Inflammatory macrophage treated with lipopolysaccharide for 4 hours (primary cell): ENCODE results near the gene HSD3B7.
"Not testable (repeated sequence)": the region's sequence is repeated elsewhere in the genome, so short reads cannot be mapped to it uniquely, and the experiment has no call there.

ENCODE experiments used
- DNase-seq: peaks from one replicate; pipeline ENCODE4 v3.0.0-alpha.2; 2020

Gene HSD3B7

DNA sequence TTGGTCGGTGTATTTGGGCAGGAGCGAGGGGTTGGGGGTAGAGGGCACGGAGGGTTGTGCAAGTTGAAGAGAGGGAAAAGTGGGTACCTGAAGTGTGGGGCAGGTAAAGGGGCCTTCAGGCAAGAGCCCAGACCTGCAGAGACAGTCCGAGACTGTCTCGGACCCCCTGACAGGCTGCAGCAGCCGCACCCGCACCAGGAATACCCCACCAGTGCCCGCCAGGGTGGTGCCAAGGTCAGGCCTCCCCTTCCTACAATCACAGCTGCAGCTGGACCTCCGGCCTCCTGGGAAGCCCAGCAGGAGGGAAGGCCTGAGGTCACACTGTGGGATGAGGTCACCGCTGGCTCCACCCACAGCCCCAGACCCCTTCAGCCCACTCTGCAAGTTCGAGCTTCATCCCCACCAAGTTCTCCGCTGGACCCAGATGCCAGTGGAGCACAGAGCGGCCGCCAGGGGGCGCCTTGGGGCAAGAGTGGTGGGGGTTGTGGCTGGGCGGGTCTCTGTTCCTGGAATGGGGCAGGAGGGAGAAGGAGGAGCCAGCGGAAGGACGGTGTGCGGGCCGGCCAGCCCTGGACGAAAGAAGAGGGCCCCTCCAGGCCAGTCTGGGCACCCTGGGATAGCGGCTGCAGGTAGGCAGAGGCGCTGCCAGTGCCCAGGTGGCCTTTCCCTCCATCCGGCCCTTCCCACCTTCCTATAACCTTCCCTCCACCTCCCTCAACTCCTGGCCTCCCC lies at the start of gene HSD3B7:
Gene HSD3B7, plus strand, starts transcription at position 539 of the 732 bp plus-strand sequence. CDS start 452 bp downstream, outside the sequence.
- DNase-seq, result peak; percentile 82

- DNase-seq, result no peak
Measured at GRCh38 chr16:30937692-30938091, 47.3 kb upstream of the HSD3B7 start.

GRCh38 chr16:30939571-30939970 lies 45.4 kb upstream of the HSD3B7 start:
- DNase-seq, result not testable (repeated sequence)

GRCh38 chr16:30941600-30942425 lies 43.2 kb upstream of the HSD3B7 start:
- peak; percentile 74 for DNase-seq

- no peak for DNase-seq
Measured at GRCh38 chr16:30942426-30942806, 42.6 kb upstream of the HSD3B7 start.

DNA sequence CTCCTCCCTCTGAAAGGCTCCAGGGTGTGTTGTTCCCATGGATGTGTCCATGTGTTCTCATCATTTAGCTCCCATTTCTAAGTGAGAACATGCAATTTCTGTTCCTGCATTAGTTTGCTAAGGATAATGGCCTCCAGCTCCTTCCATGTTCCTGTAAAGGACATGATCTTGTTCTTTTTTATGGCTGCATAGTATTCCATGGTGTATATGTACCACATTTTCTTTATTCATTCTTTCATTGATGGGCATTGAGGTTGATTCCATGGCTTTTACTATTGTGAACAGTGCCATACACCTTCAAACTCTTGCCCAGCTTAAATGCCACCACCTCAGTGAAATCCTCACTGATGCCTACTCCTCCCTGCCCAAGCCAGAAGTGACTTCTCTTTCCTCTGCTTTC lies 40.7 kb upstream of the HSD3B7 start:
- DNase-seq, result no peak

DNA sequence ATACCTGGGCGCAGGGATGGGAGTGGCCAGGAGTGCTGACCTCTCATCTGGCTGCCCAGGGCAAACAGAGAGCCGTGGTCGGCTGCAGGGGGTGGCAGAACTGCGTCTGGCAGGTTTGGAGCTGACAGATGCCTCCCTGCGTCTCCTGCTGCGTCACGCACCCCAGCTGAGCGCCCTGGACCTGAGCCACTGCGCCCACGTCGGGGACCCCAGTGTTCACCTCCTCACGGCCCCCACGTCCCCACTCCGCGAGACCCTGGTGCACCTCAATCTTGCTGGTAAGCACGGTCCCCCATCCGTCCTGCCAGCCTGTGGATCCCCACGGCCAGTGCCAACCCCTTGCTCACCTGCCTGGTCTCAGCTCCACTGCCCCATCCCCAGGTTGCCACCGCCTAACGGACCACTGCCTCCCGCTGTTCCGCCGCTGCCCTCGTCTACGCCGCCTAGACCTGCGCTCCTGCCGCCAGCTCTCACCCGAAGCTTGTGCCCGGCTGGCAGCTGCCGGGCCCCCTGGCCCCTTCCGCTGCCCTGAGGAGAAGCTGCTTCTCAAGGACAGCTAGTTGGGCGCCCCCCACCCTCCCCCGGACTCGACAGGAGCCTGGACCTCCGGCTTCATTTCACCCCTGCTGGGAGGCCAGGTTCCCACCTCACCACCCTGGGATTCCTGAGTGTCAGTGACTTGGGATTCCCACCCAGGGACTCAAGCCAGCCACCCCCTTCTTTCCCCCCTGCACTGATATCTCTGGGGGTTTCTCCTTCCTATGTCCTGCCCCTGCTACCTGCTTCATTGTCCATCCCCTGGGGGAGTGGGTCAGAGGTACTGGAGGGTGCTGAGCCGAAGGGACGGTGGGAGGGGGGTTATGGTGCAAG lies 38.1 kb upstream of the HSD3B7 start:
- DNase-seq, result no peak

DNA sequence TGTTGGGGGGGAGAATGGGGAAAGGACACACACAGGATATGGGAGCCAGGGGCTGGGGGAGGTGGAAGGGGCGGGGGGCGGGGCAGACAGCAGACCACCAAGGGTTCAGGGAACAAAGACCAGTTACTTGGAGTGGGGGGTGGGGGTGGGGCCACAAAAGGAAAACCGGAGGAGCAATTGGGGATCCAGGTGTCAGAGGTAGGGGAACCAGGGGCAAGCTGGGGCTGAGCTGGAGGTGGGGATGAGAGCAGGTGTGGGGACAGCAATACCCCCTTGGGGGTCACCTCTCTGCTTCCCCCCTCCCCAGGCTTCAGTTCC lies 37.5 kb upstream of the HSD3B7 start:
- no peak for DNase-seq

GRCh38 chr16:30947859-30948666 lies 36.9 kb upstream of the HSD3B7 start:
- DNase-seq, result peak; percentile 63

DNA sequence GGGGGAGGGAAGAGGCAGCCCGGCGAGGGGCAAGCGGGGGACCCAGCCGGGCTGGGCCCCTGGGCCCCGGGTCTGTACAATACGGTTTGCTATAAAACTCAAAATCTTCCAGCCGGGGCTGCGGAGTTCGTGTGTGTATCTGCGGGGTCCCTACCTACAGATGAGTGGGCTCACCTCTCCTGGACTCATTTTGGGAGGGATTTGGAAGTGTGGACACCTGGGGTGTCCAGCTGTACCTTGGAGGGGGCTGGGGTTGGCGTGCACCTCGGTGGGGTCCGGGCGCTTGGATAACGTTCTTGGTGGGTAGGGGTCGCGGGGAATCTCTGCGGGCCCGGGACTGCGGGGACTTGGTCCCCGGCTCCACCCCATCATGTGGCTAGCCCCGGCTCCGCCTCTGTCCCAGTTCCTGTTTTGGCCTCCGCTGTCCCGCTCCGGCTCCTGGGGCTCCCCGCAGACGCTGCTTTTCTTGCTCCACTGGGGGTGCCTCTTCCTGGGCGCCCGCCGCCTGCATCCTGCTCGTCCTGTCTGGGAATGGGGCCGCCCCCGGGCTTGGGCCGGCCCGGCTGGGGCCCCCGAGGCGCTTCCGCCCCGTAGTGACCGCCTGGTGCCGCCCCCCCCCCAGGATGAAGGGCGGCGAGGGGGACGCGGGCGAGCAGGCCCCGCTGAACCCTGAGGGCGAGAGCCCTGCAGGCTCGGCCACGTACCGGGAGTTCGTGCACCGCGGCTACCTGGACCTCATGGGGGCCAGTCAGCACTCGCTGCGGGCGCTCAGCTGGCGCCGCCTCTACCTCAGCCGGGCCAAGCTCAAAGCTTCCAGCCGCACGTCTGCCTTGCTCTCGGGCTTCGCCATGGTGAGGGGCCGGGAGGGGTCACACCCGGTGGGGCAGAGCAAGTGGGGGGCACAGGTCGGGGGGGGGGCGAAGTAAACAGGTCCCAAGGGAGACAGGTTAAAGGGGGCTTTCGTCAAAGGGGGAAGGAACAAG lies 36.0 kb upstream of the HSD3B7 start, which contains the start of gene ORAI3:
Gene ORAI3, plus strand, starts transcription at position 402 of the 983 bp plus-strand sequence. Its CDS starts 222 bp downstream, at position 624.
- peak; percentile 83 for DNase-seq

DNA sequence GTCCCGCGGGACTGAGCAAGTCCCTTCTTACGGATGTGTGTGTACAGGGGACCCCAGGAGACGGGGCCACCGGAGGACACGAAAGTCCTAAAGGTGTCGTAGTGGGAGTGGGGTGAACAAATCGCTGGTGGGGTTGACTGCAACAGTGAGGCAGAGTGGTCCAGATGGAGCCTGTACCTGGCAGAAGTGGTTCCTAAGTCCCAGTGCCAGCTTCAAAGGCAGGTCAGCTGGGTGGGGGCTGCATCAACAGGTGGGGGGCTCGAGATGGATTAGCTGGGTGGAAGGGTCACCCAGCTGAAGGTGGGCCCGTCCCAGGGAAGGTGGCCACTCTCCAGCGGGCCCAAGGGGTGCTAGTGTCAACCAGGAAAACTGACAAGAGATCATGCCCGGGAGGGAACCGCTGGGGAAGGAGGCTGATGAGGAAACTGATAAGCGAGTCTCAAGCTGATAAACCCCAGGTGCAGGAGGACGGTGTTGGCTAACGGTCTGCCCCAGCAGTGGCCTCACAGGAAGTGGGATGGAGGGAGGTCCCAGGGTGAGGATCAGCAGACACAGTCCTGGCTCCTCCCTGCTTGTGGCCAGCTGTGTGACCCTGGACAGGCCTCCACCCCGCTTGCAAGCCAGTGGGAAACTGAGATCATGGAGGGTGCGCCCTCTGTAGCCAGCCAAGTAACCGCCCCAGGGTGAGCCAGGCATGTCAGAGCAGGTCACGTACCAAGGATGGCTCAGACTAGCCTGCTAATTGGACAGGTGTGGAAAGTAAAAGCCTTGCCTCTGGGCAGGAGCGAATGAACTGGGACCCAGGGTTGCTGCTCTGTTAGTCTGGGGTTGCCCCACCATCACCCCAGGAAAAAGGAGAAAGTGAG lies 35.1 kb upstream of the HSD3B7 start:
- DNase-seq, result peak; percentile 90

- no peak for DNase-seq
Measured at GRCh38 chr16:30950516-30951065, 34.4 kb upstream of the HSD3B7 start.

GRCh38 chr16:30951193-30951592 lies 33.8 kb upstream of the HSD3B7 start:
- DNase-seq, result no peak

- DNase-seq, result no peak
Measured at GRCh38 chr16:30951750-30952149, 33.3 kb upstream of the HSD3B7 start.

DNA sequence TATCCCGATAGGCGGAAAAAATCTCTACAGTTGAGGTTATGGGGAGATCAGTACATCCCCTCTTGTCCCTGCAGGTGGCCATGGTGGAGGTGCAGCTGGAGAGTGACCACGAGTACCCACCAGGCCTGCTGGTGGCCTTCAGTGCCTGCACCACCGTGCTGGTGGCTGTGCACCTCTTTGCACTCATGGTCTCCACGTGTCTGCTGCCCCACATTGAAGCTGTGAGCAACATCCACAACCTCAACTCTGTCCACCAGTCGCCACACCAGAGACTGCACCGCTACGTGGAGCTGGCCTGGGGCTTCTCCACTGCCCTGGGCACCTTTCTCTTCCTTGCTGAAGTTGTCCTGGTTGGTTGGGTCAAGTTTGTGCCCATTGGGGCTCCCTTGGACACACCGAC lies 31.9 kb upstream of the HSD3B7 start:
- no peak for DNase-seq

GRCh38 chr16:30953511-30954124 lies 31.4 kb upstream of the HSD3B7 start:
- peak; percentile 73 for DNase-seq

DNA sequence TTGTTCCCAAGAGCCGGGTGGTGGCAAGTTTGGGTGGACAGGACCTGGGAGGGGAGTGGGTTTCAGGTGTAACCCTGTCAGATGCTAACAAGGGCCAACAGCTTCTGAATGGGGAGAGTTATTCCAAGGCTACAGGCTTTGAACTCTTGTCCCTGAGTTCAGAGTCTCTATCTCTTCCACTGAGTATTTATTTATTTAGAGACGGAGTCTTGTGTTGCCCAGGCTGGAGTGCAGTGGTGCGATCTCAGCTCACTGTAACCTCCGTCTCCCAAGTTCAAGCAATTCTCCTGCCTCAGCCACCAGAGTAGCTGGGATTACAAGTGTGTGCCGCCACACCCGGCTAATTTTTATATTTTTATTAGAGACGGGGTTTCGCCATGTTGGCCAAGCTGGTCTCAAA lies 30.0 kb upstream of the HSD3B7 start:
- no peak for DNase-seq

DNA sequence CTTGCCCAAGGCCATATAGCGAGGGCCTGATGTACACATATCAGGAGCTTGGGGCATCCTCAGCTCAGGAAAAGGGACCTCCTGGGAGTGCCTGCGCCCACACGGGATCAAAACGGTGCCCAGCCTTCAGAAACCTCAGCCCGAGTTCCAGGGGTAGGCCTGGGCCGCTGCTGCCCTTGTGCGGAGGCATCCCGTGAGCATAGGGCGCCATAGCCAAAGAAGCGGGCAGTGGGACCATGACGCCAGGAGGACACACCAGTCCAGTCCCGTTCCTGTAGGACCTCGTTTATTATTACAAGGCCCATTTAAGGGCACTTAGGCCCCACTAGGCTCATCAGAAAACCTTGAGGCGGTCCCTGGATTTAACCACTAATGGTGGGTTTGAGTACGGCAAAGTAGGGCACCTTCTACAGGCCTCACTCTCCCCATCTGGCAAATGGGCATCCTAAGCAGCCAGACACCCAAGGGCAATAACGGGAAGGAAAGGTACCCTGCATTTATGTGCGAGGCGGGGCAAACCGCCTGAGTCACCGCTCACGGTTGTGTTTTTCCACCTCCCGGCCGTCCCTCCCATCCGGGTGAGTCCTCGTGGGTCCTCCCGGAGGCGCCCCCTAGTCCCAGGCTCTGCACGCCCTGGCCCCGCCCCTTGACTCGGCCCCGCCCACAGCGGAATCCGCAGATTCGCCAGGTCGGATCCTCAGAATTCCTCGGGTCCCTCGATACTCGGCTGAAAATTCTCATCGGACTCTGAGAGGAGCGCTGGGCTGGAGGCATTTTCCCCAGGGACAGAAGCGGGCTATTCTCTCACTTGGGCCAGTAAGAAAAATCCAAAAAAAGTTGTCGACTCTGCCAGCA lies 28.2 kb upstream of the HSD3B7 start:
- DNase-seq, result peak; percentile 82
